Measurements from ENCODE around the gene GP9.

DNA sequence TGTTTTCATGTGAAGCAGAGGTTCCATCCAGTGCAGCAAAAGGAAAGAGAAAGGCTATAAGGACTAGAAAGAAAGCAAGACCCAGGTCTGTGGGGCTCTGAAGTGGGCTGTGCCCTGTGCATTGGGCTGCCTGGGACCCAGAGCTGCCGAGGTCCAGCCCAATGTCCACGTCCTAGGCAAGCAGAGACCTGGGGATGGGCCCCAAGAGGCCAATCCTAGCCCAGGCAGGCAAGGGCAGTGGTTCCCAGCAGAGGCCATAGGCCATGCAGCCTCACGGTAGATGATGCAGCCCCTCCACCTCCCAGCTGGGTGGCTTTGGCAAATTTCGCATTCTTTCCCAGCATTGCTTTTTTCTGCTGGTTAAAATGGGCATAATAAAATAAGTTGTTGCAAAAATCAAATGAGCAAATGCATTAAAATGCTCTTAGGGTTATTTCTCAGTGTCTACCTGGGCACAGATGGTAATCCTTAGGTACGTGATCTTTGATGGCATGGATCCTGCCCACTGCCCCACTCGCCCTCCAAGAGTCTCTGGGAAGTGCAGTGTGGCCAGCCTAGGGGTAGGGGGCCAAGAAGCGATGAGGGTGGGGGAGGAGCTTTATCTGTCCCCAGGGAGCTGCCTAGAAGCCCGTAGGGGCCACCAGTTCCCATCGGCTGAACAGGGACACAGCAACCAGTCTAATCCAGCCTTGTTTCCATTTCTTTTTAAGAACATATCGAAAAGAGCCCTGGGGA lies 22.3 kb upstream of the GP9 start:
- TF ChIP-seq, protein P1, sequence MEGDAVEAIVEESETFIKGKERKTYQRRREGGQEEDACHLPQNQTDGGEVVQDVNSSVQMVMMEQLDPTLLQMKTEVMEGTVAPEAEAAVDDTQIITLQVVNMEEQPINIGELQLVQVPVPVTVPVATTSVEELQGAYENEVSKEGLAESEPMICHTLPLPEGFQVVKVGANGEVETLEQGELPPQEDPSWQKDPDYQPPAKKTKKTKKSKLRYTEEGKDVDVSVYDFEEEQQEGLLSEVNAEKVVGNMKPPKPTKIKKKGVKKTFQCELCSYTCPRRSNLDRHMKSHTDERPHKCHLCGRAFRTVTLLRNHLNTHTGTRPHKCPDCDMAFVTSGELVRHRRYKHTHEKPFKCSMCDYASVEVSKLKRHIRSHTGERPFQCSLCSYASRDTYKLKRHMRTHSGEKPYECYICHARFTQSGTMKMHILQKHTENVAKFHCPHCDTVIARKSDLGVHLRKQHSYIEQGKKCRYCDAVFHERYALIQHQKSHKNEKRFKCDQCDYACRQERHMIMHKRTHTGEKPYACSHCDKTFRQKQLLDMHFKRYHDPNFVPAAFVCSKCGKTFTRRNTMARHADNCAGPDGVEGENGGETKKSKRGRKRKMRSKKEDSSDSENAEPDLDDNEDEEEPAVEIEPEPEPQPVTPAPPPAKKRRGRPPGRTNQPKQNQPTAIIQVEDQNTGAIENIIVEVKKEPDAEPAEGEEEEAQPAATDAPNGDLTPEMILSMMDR (IDR thresholded peaks at IDR 0.05) = no peak
- TF ChIP-seq POLR2A (IDR thresholded peaks at IDR 0.05) = no peak
